CD14-positive monocyte (primary cell): ENCODE data around the gene MALRD1. TPM values are rescaled to one million over a fixed set of nuclear protein-coding genes. Genes with fewer than 3 reads are reported as not detected.

Experiments
- DNase-seq, 3 donors: peaks; one replicate each; pipeline ENCODE4 v3.0.0-alpha.2; 2011 to 2022
- H2AFZ ChIP-seq: 2 replicates; pipeline ENCODE4 v1.6.0; 2012; ENCODE audit warnings: mild to moderate bottlenecking, low read depth, low read length, inconsistent platforms; ENCODE audit not compliant: insufficient read depth, poor library complexity, severe bottlenecking
- H3K27ac ChIP-seq, 2 donors: 1 replicate in 1 of 2; 2 replicates in 1 of 2; pipeline ENCODE4 v1.5.1; 2012 to 2013; ENCODE audit warnings: low read length in 2 of 2, control low read depth in 1 of 2, inconsistent platforms in 1 of 2, low read depth in 1 of 2, mild to moderate bottlenecking in 1 of 2
- H3K27me3 ChIP-seq, 2 donors: one replicate each; pipeline versions ENCODE4 v1.6.0 to v1.6.1; 2011 to 2013; ENCODE audit warnings: low read length in 2 of 2; ENCODE audit not compliant: control insufficient read depth in 2 of 2, insufficient read depth in 2 of 2
- H3K36me3 ChIP-seq, 2 donors: replicated peaks in 1 of 2; 1 replicate in 1 of 2; 2 replicates in 1 of 2; pipeline versions ENCODE4 v1.5.1 to v1.6.1; 2012 to 2013; ENCODE audit warnings: low read length in 2 of 2, control low read depth in 1 of 2, inconsistent platforms in 1 of 2, mild to moderate bottlenecking in 1 of 2; ENCODE audit not compliant: insufficient read depth in 2 of 2, control insufficient read depth in 1 of 2
- H3K4me1 ChIP-seq, 2 donors: 1 replicate in 1 of 2; 2 replicates in 1 of 2; pipeline versions ENCODE4 v1.5.1 to v1.6.1; 2012 to 2013; ENCODE audit warnings: low read length in 2 of 2, control low read depth in 1 of 2, inconsistent platforms in 1 of 2, mild to moderate bottlenecking in 1 of 2, moderate library complexity in 1 of 2; ENCODE audit not compliant: insufficient read depth in 2 of 2, control insufficient read depth in 1 of 2
- H3K4me2 ChIP-seq: replicated peaks from 2 replicates; pipeline ENCODE3; 2012; ENCODE audit warnings: low read length, moderate library complexity, mild to moderate bottlenecking; ENCODE audit not compliant: poor library complexity, severe bottlenecking; ENCODE audit errors: extremely low read depth
- H3K4me3 ChIP-seq, 3 experiments: fragments of 200-600 bp in 1 of 3; sonication (generic) in 1 of 3; replicated peaks in 1 of 3; 1 replicate in 2 of 3; 2 replicates in 1 of 3; pipeline ENCODE4 v1.5.1; 2011 to 2013; ENCODE audit warnings: low read length in 3 of 3, mild to moderate bottlenecking in 3 of 3, control low read depth in 2 of 3, low read depth in 2 of 3, inconsistent platforms in 1 of 3, moderate library complexity in 1 of 3
- H3K79me2 ChIP-seq: 2 replicates; pipeline ENCODE4 v1.6.0; 2012; ENCODE audit warnings: mild to moderate bottlenecking, control low read depth, inconsistent platforms, low read length, moderate library complexity; ENCODE audit not compliant: insufficient read depth
- H3K9ac ChIP-seq: 2 replicates; pipeline ENCODE4 v1.6.0; 2017; ENCODE audit warnings: low read length, mild to moderate bottlenecking; ENCODE audit not compliant: insufficient read depth, poor library complexity, severe bottlenecking
- H3K9me3 ChIP-seq, 2 donors: replicated peaks in 1 of 2; 1 replicate in 1 of 2; 2 replicates in 1 of 2; pipeline versions ENCODE4 v1.5.1 to v1.6.1; 2012 to 2013; ENCODE audit warnings: low read length in 2 of 2, control low read depth in 1 of 2; ENCODE audit not compliant: control insufficient read depth in 1 of 2, insufficient read depth in 1 of 2
- H4K20me1 ChIP-seq: 2 replicates; pipeline ENCODE4 v1.6.0; 2012; ENCODE audit warnings: mild to moderate bottlenecking, low read length, control low read depth, moderate library complexity; ENCODE audit not compliant: insufficient read depth
- H3K27ac Mint-ChIP-seq, 7 donors: one replicate each; pipeline ENCODE4 v1.8.0; 2020; ENCODE audit warnings: mild to moderate bottlenecking in 7 of 7, mixed read lengths in 7 of 7, moderate library complexity in 6 of 7, inconsistent platforms in 2 of 7
- H3K27me3 Mint-ChIP-seq, 3 donors: one replicate each; pipeline ENCODE4 v1.8.0; 2021 to 2022; ENCODE audit warnings: low read depth in 3 of 3, mild to moderate bottlenecking in 3 of 3, mixed read lengths in 3 of 3, moderate library complexity in 3 of 3, inconsistent platforms in 1 of 3
- H3K36me3 Mint-ChIP-seq, 2 donors: one replicate each; pipeline ENCODE4 v1.8.0; 2020; ENCODE audit warnings: mixed read lengths in 2 of 2, inconsistent platforms in 1 of 2, mild to moderate bottlenecking in 1 of 2
- H3K4me1 Mint-ChIP-seq: one replicate; pipeline ENCODE4 v1.8.0; 2020; ENCODE audit warnings: mild to moderate bottlenecking, mixed read lengths
- H3K4me3 Mint-ChIP-seq, 2 donors: one replicate each; pipeline ENCODE4 v1.8.0; 2020; ENCODE audit warnings: mild to moderate bottlenecking in 2 of 2, mixed read lengths in 2 of 2, moderate library complexity in 1 of 2
- H3K9me3 Mint-ChIP-seq, 7 donors: one replicate each; pipeline ENCODE4 v1.8.0; 2020 to 2022; ENCODE audit warnings: mixed read lengths in 7 of 7, mild to moderate bottlenecking in 6 of 7, moderate library complexity in 6 of 7, inconsistent platforms in 2 of 7
- WGBS: methylation state at CpG from one replicate; pipeline ENCODE4 v1.1.5; 2013; ENCODE audit warnings: missing lambda C conversion rate; ENCODE audit not compliant: insufficient coverage; 5-methylcytosine and 5-hydroxymethylcytosine counted together
- intact Hi-C, 2 donors: fragments of 100-400 bp; cut with micrococcal nuclease; formaldehyde crosslinking; loops; one replicate each; pipeline versions ENCODE4 v1.15.0 to v1.15.1; 2023
- polyA plus RNA-seq, 3 donors: library from polyadenylated mRNA; depleted of rRNA in 1 of 3; unstranded in 2 of 3; stranded (reverse) in 1 of 3; fragments of 300-500 nt in 2 of 3; fragments of >200 nt in 1 of 3; fragmentation: Illumina TruSeq in 2 of 3; gene quantifications; 1 replicate in 2 of 3; 2 replicates in 1 of 3; pipeline ENCODE4 v1.2.3, GENCODE V29; 2012 to 2021
- TF ChIP-seq, protein P1 (sequence below): fragments of 200-600 bp; IDR thresholded peaks from one replicate; pipeline ENCODE4 v1.8.0; 2022; ENCODE audit warnings: antibody characterized with exemption, mild to moderate bottlenecking

Gene MALRD1
- polyA plus RNA-seq, 3 donors: not detected

DNA sequence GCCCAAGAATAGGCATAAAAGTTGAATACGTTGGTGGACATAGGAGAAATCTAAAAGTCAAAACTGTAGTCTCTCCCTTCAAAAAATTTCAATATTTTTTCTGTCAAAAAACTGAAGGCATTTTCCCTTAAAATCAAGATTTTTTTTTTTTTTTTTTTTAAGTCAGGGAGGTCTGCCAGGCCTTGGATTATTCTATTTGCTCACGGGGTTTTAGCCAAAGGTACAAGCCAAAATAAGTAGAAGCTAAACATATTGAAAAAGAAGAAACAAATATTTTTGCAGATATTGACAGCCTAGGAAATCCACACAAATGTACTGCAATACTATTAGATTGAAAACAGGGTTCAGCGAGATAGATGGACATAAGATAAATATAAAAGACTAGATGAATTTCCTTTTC, 577.6 kb downstream of the MALRD1 start:
- Histone ChIP-seq H3K27ac (no peak overlapping the region), H3K4me3 (no peak overlapping the region), H3K9ac (no peak overlapping the region), H3K4me2 (no peak overlapping the region), H3K79me2 (no peaks in the 10 kb centered on the region), H4K20me1 (no peaks in the 10 kb centered on the region), H3K4me1 (peaks cover 5 to 7% of the 10 kb centered on the region in 2 donors), H2AFZ (no peak overlapping the region), H3K36me3 (no peaks in the 10 kb centered on the region), H3K9me3 (no peaks in the 10 kb centered on the region), H3K27me3 (no peaks in the 10 kb centered on the region)
- H3K27ac Mint-ChIP-seq: no peak overlapping the region
- no peaks in the 10 kb centered on the region for H3K36me3 Mint-ChIP-seq
- H3K27me3 Mint-ChIP-seq: peaks cover 0 to 3% (median 2%) of the 10 kb centered on the region in 3 donors
- H3K4me3 Mint-ChIP-seq: no peak overlapping the region
- peaks cover 14% of the 10 kb centered on the region for H3K4me1 Mint-ChIP-seq
- intact Hi-C loops: no loop called here
- no peaks in the 10 kb centered on the region for H3K9me3 Mint-ChIP-seq
- TF ChIP-seq, protein P1, sequence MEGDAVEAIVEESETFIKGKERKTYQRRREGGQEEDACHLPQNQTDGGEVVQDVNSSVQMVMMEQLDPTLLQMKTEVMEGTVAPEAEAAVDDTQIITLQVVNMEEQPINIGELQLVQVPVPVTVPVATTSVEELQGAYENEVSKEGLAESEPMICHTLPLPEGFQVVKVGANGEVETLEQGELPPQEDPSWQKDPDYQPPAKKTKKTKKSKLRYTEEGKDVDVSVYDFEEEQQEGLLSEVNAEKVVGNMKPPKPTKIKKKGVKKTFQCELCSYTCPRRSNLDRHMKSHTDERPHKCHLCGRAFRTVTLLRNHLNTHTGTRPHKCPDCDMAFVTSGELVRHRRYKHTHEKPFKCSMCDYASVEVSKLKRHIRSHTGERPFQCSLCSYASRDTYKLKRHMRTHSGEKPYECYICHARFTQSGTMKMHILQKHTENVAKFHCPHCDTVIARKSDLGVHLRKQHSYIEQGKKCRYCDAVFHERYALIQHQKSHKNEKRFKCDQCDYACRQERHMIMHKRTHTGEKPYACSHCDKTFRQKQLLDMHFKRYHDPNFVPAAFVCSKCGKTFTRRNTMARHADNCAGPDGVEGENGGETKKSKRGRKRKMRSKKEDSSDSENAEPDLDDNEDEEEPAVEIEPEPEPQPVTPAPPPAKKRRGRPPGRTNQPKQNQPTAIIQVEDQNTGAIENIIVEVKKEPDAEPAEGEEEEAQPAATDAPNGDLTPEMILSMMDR: no peak
- no peak for DNase-seq
- WGBS: no CpG with 5 or more reads among the region's 3 CpGs

DNA sequence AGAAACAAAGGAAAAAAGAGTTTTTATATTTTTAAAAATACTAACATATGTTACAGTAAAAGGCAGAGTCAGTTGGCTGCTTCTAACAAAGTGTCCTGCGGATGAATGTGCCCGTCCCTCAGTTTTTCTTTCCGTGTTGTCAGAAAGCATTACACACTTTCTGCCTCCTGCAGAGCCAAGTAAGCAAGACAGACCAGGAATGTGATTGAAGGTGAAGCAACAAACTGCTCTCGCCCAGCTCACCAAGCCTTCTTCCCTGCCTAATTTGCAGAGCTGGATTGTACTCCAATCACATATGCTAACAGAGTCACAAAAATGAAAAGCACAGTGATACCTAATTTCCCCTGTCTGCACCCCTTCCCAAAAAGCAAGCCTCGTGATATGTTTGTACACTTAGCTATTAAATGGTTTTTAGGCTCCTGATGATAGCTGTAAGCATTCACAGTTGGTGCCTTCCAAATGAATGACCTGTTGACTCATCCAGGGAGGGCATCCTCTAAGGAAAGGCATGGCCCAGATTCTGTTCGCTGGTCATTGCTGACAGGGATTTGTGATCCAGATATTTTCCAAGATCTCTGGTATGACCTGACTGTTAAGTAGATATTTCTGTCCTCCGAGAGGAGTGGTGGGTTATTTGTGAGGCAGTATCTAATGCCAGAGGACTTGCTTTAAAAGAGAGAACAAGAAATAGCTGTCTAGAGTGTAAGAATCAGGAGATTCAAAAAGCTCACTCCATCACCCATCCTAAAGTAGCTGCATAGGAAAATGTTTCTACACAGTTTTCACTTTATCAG, 580.4 kb downstream of the MALRD1 start:
- no peak for DNase-seq
- peaks cover 0 to 3% (median 1%) of the 10 kb centered on the region in 3 donors for H3K27me3 Mint-ChIP-seq

More for the DNA sequence above, 580.4 kb downstream of the MALRD1 start:
- H3K9ac ChIP-seq: no peak overlapping the region
- no peaks in the 10 kb centered on the region for H3K36me3 ChIP-seq
- peak overlapping the region; percentile 56 for H2AFZ ChIP-seq
- Mint-ChIP-seq H3K4me3 (no peak overlapping the region), H3K4me1 (peaks cover 14% of the 10 kb centered on the region), H3K36me3 (no peaks in the 10 kb centered on the region), H3K9me3 (no peaks in the 10 kb centered on the region), H3K27ac (no peak overlapping the region)
- H4K20me1 ChIP-seq: no peaks in the 10 kb centered on the region
- H3K9me3 ChIP-seq: no peaks in the 10 kb centered on the region
- no peaks in the 10 kb centered on the region for H3K79me2 ChIP-seq
- TF ChIP-seq, protein P1: no peak
- H3K4me1 ChIP-seq: peaks cover 5 to 7% of the 10 kb centered on the region in 2 donors
- intact Hi-C loops: no loop called here
- WGBS: 98% methylated on average over 5 of the region's 7 CpGs
- no peak overlapping the region for H3K27ac ChIP-seq
- no peak overlapping the region for H3K4me3 ChIP-seq
- no peak overlapping the region for H3K4me2 ChIP-seq
- H3K27me3 ChIP-seq: no peaks in the 10 kb centered on the region
